ENCODE data around the gene CXorf65. TPM values are rescaled to one million over a fixed set of nuclear protein-coding genes. Genes with fewer than 3 reads are reported as not detected.
A peak's percentile ranks its signal among the peaks of the same experiment; 100 is the strongest.

CXorf65 gene
- total and polyA plus RNA-seq, 8 donors: 0.43 TPM; not detected in 7

GRCh38 chrX:71111141-71111843 lies 4.8 kb upstream of the CXorf65 start, which contains the start of gene IL2RG:
Gene IL2RG (minus strand): TSS chrX:71111577. CDS start chrX:71111539, 38 bp downstream.
- Histone ChIP-seq H3K36me3 (no peaks in the 10 kb centered on the region), H3K4me3 (peak within 1 kb of the TSS in 3 of 4 donors; percentile 13 to 24 (median 23)), H3K27me3 (no peaks in the 10 kb centered on the region), H3K4me1 (no peaks in the 10 kb centered on the region), H3K27ac (peak within 1 kb of the TSS; percentile 33 to 71 (median 51)), H3K9me3 (no peaks in the 10 kb centered on the region)
- 35 to 56% (median 48%) methylated on average over 8 of the region's 8 CpGs for WGBS, 5 donors
- DNase-seq: peak; percentile 46 to 88
- TF ChIP-seq, protein P1, sequence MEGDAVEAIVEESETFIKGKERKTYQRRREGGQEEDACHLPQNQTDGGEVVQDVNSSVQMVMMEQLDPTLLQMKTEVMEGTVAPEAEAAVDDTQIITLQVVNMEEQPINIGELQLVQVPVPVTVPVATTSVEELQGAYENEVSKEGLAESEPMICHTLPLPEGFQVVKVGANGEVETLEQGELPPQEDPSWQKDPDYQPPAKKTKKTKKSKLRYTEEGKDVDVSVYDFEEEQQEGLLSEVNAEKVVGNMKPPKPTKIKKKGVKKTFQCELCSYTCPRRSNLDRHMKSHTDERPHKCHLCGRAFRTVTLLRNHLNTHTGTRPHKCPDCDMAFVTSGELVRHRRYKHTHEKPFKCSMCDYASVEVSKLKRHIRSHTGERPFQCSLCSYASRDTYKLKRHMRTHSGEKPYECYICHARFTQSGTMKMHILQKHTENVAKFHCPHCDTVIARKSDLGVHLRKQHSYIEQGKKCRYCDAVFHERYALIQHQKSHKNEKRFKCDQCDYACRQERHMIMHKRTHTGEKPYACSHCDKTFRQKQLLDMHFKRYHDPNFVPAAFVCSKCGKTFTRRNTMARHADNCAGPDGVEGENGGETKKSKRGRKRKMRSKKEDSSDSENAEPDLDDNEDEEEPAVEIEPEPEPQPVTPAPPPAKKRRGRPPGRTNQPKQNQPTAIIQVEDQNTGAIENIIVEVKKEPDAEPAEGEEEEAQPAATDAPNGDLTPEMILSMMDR (IDR thresholded peaks at IDR 0.05): no peak
- peak in 2 of 3 donors; percentile 71 to 87 for TF ChIP-seq POLR2AphosphoS5 (IDR thresholded peaks at IDR 0.05)
- no peak for TF ChIP-seq EP300 (IDR thresholded peaks at IDR 0.05)
- TF ChIP-seq POLR2A (IDR thresholded peaks at IDR 0.05): no peak
- intact Hi-C loops (cut with DNase I; ENCODE audit: low total_unique reads): no loop called here

- 75 to 96% (median 83%) methylated on average over 6 of the region's 6 CpGs for WGBS, 5 donors
- no peak for DNase-seq
- H3K27ac ChIP-seq: no peak overlapping the region
- H3K4me1 ChIP-seq: peaks cover 0 to 3% (median under 1%) of the 10 kb centered on the region in 4 donors
- H3K9me3 ChIP-seq: no peaks in the 10 kb centered on the region
- no peaks in the 10 kb centered on the region for H3K27me3 ChIP-seq
- TF ChIP-seq EP300 (IDR thresholded peaks at IDR 0.05) (no peak), POLR2AphosphoS5 (IDR thresholded peaks at IDR 0.05) (no peak), POLR2A (IDR thresholded peaks at IDR 0.05) (no peak)
- TF ChIP-seq, protein P1 (IDR thresholded peaks at IDR 0.05): no peak
- H3K4me3 ChIP-seq: no peak overlapping the region
- no peaks in the 10 kb centered on the region for H3K36me3 ChIP-seq
- intact Hi-C loops (cut with DNase I; ENCODE audit: low total_unique reads): no loop called here
Observed at GRCh38 chrX:71109051-71109450, 2.5 kb upstream of the CXorf65 start.

- Histone ChIP-seq H3K27ac (no peak overlapping the region), H3K4me1 (peaks cover 0 to 12% (median 7%) of the 10 kb centered on the region in 4 donors), H3K27me3 (no peaks in the 10 kb centered on the region), H3K4me3 (peak overlapping the region in 1 of 4 donors; percentile 4), H3K36me3 (no peaks in the 10 kb centered on the region), H3K9me3 (no peaks in the 10 kb centered on the region)
- intact Hi-C loops (cut with DNase I; ENCODE audit: low total_unique reads): no loop called here
- no peak for DNase-seq
- TF ChIP-seq, protein P1 (IDR thresholded peaks at IDR 0.05): no peak
- TF ChIP-seq EP300 (IDR thresholded peaks at IDR 0.05) (no peak), POLR2AphosphoS5 (IDR thresholded peaks at IDR 0.05) (no peak), POLR2A (IDR thresholded peaks at IDR 0.05) (no peak)
- 29 to 63% (median 58%) methylated on average over 1 to 9 of the region's 9 CpGs for WGBS, 5 donors
Observed at GRCh38 chrX:71107762-71108360, 1.3 kb upstream of the CXorf65 start.

- WGBS, 5 donors: 67 to 82% (median 75%) methylated on average over 4 of the region's 4 CpGs
- Histone ChIP-seq H3K9me3 (no peaks in the 10 kb centered on the region), H3K4me3 (no peak overlapping the region), H3K27me3 (no peaks in the 10 kb centered on the region), H3K4me1 (peaks cover 0 to 13% (median 7%) of the 10 kb centered on the region in 4 donors), H3K36me3 (no peaks in the 10 kb centered on the region), H3K27ac (no peak overlapping the region)
- intact Hi-C loops (cut with DNase I; ENCODE audit: low total_unique reads): no loop called here
- TF ChIP-seq POLR2AphosphoS5 (IDR thresholded peaks at IDR 0.05): no peak
- DNase-seq: no peak
Observed at GRCh38 chrX:71107245-71107644, 705 bp upstream of the CXorf65 start.

Data from stomach (tissue), 9 donors.